Neutrophil (primary cell): ENCODE measurements around the gene RHAG.
"Not testable (repeated sequence)": the region's sequence is repeated elsewhere in the genome, so short reads cannot be mapped to it uniquely, and the experiment has no call there.

Source experiments
- H3K27ac ChIP-seq: fragments of 200-600 bp; sonication (generic); 2 replicates; pipeline ENCODE4 v1.5.1; 2016; ENCODE audit warnings: mild to moderate bottlenecking, moderate library complexity
- H3K27me3 ChIP-seq: fragments of 200-600 bp; sonication (generic); 2 replicates; pipeline ENCODE4 v1.6.0; 2016; ENCODE audit warnings: mild to moderate bottlenecking
- H3K36me3 ChIP-seq: fragments of 200-600 bp; sonication (generic); 2 replicates; pipeline ENCODE4 v1.5.1; 2017
- H3K4me1 ChIP-seq, 2 experiments: fragments of 200-600 bp in 1 of 2; sonication (generic) in 1 of 2; 1 replicate in 1 of 2; 2 replicates in 1 of 2; pipeline versions ENCODE4 v1.5.1 to v1.6.1; 2013 to 2016; ENCODE audit warnings: low read depth in 1 of 2, low read length in 1 of 2, mild to moderate bottlenecking in 1 of 2, moderate library complexity in 1 of 2; ENCODE audit not compliant: control insufficient read depth in 1 of 2, insufficient read depth in 1 of 2
- H3K4me3 ChIP-seq, 2 experiments: fragments of 200-600 bp in 1 of 2; sonication (generic) in 1 of 2; 1 replicate in 1 of 2; 2 replicates in 1 of 2; pipeline ENCODE4 v1.5.1; 2013 to 2016; ENCODE audit warnings: low read depth in 1 of 2, low read length in 1 of 2, mild to moderate bottlenecking in 1 of 2, moderate library complexity in 1 of 2
- H3K9me3 ChIP-seq: fragments of 200-600 bp; sonication (generic); 2 replicates; pipeline ENCODE4 v1.5.1; 2016
- TF ChIP-seq, protein P1 (sequence below): fragments of 200-600 bp; sonication (generic); IDR thresholded peaks from 2 replicates; pipeline ENCODE4 v1.5.1; 2016; ENCODE audit warnings: antibody characterized with exemption

Gene RHAG

DNA sequence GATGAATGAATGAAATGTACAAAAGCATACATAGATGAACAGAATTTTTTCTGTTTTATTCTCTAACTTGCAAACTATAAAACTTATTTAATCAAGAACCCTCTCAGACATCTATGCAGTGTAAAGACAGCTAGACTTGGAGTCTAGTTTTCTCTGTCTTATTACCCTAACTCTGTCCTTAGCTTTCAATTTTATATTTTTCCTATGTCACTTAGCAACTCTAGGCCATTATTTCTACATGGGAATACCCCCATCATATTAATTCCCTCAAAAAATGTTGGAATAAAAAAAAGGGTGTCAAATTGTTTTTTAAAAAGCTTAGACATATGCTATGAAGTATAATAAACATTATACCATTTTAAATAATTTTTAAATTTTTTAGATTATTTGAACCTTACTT lies 1.2 kb downstream of the RHAG start:
- Histone ChIP-seq H3K36me3 (no peaks in the 10 kb centered on the region), H3K4me1 (no peaks in the 10 kb centered on the region), H3K27me3 (no peaks in the 10 kb centered on the region), H3K4me3 (no peak overlapping the region), H3K27ac (no peak overlapping the region), H3K9me3 (no peaks in the 10 kb centered on the region)
- TF ChIP-seq, protein P1, sequence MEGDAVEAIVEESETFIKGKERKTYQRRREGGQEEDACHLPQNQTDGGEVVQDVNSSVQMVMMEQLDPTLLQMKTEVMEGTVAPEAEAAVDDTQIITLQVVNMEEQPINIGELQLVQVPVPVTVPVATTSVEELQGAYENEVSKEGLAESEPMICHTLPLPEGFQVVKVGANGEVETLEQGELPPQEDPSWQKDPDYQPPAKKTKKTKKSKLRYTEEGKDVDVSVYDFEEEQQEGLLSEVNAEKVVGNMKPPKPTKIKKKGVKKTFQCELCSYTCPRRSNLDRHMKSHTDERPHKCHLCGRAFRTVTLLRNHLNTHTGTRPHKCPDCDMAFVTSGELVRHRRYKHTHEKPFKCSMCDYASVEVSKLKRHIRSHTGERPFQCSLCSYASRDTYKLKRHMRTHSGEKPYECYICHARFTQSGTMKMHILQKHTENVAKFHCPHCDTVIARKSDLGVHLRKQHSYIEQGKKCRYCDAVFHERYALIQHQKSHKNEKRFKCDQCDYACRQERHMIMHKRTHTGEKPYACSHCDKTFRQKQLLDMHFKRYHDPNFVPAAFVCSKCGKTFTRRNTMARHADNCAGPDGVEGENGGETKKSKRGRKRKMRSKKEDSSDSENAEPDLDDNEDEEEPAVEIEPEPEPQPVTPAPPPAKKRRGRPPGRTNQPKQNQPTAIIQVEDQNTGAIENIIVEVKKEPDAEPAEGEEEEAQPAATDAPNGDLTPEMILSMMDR, result no peak

DNA sequence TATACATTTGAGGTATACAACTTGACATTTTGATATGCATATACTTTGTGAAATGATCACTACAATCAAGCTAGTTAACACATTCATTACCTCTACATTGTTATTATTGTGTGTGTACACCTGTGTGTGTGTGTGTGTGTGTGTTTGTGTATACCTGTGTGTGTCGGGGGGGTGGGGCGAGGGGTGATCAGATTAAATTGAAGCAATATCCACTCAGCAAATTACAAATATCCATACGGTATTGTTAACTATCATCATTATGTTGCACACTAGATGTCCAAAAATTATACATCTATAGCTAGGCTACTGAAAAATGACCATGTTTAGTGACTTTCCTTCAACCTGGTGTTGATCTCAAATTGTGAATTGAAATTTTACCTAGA lies 1.8 kb downstream of the RHAG start:
- Histone ChIP-seq H3K4me1 (no peaks in the 10 kb centered on the region), H3K9me3 (no peaks in the 10 kb centered on the region), H3K4me3 (no peak overlapping the region), H3K27ac (no peak overlapping the region), H3K36me3 (no peaks in the 10 kb centered on the region), H3K27me3 (no peaks in the 10 kb centered on the region)
- TF ChIP-seq, protein P1, result no peak

DNA sequence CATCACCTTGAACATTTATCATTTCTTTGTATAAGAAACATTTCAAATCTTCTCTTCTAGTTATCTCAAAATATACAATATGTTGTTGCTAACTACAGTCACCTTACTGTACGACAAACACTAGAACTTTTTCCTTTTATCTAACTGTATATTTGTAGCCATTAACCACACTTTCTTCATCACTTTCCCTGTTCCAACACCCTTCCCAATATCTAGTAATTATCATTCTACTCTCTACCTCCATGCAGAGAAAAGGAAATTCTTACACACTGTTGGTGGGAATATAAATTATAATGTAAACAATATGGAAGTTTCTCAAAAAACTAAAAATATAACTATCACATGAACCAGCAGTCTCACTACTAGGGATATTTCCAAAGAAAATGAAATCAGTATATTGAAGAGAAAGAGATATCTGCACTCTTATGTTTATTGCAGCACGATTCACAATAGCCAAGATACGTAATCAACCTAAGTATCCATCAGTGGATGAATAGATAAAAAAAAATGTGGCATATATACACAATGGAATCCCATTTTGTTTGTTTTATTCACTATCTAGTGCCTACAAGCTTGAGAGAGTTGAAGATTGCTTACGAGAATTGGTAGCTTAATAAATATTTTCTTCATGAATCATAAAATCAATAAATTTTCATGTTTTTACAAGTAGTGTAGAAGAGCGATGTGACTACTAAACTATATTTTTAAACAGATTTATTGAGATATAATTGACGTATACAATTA lies 2.4 kb downstream of the RHAG start:
- TF ChIP-seq, protein P1, result no peak
- Histone ChIP-seq H3K4me3 (no peak overlapping the region), H3K27me3 (no peaks in the 10 kb centered on the region), H3K27ac (no peak overlapping the region), H3K9me3 (no peaks in the 10 kb centered on the region), H3K36me3 (no peaks in the 10 kb centered on the region), H3K4me1 (no peaks in the 10 kb centered on the region)

- no peaks in the 10 kb centered on the region for H3K27me3 ChIP-seq
- H3K36me3 ChIP-seq, result no peaks in the 10 kb centered on the region
These were observed 3.1 kb downstream of the RHAG start for GRCh38 chr6:49633541-49633940.

GRCh38 chr6:49632727-49633126 lies 3.9 kb downstream of the RHAG start:
- Histone ChIP-seq H3K4me1 (no peaks in the 10 kb centered on the region), H3K4me3 (no peak overlapping the region), H3K27ac (no peak overlapping the region), H3K36me3 (no peaks in the 10 kb centered on the region), H3K27me3 (no peaks in the 10 kb centered on the region), H3K9me3 (no peaks in the 10 kb centered on the region)
- TF ChIP-seq, protein P1, result no peak

More at GRCh38 chr6:49633541-49633940, 3.1 kb downstream of the RHAG start:
- TF ChIP-seq, protein P1, result no peak
- no peaks in the 10 kb centered on the region for H3K4me1 ChIP-seq
- H3K9me3 ChIP-seq, result no peaks in the 10 kb centered on the region
- H3K4me3 ChIP-seq, result no peak overlapping the region
- H3K27ac ChIP-seq, result no peak overlapping the region

DNA sequence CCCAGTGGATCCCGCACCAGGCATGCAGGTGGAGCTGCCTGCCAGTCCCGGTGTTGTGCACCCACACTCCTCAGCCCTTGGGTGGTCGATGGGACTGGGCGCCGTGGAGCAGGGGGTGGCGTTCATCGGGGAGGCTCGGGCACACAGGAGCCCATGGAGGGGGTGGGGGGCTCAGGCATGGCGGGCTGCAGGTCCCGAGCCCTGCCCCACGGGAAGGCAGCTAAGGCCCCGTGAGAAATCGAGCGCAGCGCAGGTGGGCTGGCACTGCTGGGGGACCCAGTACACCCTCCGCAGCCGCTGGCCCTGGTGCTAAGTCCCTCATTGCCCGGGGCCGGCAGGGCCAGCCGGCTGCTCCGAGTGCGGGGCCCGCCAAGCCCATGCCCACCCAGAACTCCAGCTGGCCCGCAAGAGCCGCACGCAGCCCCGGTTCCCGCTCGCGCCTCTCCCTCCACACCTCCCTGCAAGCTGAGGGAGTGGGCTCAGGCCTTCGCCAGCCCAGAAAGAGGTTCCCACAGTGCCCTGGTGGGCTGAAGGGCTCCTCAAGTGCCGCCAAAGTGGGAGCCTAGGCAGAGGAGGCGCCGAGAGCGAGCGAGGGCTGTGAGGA lies 7.1 kb downstream of the RHAG start:
- H3K27me3 ChIP-seq, H3K27ac ChIP-seq, H3K36me3 ChIP-seq, H3K9me3 ChIP-seq, H3K4me1 ChIP-seq, H3K4me3 ChIP-seq: not testable (repeated sequence)
